Fibroblast of skin of right biceps (primary cell): ENCODE results near the gene IL3RA.

Experiments used
- DNase-seq: peaks from one replicate; pipeline ENCODE4 v3.0.0-alpha.2; 2013

Gene IL3RA

DNA sequence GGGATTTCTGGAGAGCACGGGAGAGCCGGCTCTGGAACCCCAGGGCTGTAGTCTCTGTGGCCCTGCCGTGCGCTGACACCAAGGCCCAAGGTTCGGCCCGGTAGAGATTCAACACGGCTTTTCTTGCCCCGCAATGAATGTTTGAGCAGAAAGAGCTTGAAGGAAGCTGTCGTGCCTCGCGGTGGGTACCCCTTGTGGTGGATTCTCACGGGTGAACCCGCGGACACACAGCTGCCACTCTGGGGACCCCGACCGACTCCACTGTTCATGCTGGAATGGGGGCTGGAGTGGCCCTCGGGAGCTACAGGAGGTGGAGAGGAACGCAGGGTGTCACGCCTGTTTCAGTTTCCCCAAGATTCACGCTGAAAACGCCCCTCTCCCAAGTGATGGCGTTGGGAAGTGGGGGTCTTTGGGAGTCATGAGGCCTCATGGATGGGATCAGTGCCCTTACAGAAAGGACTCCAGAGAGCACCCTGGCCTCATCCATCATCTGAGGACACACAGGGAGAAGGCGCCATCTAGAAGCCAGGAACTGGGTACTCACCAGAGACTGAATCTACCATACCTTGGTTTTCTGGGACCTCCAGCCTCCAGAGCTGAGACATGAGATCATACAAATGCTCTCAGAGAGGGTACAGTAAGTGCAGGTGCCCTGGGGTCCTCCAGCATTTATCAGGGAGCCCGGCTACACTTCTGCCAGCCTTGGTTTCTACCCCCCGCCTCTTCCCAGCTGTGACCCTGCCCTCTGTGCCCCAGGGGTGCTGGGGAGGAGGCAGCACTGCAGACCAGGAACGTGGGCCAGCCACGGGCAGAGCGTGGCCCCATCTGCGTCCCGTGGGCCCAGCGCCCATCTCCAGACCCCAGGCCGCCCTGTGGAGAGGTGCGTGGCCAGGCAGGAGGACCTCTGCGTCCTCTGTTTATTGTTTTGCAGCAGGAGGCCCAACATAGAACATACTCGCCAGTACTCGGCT lies 49.0 kb downstream of the IL3RA start:
- DNase-seq, result no peak

DNA sequence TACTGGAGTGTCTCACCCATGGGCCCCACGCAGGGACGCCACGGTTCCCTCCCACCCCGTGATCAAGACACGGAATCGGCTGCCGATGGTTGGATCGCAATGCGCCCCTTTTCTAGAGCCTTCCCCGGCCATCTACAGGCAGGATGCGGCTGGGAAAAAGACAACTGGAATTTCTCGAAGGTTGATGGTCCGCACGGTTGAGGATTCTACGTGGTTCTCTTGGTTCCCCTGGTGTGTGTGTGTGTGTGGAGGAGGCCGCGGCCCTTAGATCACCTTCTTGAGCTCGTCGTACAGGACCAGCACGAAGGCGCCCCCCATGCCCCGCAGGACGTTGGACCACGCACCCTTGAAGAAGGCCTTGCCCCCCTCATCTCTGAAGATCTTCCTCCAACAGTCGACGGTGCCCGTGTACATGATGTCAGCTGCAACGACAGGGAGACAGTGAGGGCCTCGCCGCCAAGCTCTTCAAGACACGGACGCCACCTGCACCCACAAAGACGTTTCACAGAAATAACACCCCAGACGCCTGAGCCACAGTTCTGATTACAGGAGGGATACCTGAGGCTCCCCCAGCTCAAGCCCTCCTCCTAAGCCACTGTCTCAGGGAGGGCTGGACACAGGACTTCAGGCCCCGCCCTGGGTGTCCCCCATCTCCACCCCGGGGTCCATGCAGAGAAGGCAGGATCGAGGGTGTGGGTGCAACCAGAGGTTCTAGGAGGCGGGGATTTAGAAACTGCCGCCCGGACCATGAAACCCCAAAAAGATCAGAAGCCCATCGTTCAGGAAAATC lies 49.9 kb downstream of the IL3RA start:
- DNase-seq, result no peak

DNA sequence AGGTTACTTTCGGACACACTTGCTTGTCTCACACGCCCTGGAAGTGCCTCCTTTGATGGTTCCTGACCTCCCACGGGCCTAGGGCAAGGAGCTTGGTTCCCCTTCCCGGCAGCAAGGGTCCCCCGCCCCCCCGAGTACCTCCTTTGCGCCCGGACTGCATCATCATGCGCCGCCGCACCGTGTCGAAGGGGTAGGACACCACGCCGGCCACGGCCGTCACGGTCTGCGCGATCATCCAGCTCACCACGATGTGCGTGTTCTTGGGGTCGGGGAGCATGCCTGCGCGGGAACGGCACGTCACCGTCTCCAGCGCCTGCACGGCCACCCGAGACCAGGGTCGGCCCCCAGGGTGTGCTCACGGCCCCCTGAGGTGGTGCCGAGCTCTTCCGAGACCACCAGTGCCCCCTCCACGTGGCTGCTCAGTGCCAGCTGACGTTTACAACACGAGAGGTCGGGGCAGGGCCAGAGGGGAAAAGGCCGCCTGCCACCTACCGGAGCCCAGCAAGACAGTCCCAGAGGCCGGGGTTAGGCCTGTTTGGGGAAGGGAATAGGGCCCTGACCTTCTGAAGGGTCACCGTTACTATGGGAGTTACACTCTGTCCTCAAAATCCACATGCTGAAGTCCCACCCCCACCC lies 50.7 kb downstream of the IL3RA start:
- no peak for DNase-seq

DNA sequence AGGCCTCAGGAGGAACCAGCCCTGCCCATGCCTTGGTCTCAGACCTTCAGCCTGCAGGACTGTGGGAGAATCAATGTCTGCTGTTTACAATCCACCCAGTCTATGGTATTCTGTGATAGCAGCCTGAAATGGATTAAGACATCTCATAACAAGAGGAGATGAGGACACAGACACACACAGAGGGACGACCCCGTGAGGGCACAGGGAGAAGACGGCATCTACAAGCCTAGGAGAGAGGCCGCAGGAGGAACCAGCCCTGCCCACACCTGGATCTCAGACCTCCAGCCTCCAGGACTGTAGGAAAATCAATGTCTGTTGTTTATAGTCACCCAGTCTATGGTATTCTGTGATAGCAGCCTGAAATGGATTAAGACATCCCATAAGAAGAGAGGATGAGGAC lies 52.1 kb downstream of the IL3RA start:
- DNase-seq, result no peak

DNA sequence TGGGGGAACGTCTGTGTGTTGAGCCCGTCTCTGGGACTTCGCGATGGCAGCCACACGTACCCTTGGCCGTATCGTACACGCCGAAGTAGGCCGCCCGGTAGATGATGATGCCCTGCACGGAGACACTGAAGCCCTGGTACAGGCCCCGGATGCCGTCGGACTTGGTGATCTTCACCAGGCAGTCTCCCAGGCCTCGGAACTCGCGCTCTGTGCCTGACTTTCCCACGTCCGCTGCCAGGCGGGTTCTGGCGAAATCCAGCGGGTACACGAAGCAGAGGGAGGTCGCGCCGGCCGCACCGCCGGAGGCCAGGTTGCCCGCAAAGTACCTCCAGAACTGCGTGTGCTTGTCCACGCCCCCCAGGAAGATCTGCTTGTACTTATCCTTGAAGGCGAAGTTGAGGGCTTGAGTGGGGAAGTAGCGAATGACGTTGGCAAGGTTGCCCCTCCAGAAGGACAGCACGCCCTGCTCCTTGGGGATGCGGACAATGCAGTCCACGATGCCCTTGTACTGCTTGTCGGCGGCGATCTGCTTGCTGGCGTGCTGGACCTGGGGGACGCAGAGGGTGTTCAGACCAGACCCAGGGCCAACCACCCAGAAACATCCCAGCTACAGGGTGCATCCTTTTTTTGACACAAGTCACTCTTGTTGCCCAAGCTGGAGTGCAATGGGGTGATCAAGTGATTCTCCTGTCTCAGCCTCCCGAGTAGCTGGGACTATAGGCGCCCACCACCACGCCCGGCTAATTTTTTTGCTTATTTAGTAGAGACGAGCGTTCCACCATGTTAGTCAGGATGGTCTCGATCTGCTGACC lies 52.8 kb downstream of the IL3RA start:
- no peak for DNase-seq

DNA sequence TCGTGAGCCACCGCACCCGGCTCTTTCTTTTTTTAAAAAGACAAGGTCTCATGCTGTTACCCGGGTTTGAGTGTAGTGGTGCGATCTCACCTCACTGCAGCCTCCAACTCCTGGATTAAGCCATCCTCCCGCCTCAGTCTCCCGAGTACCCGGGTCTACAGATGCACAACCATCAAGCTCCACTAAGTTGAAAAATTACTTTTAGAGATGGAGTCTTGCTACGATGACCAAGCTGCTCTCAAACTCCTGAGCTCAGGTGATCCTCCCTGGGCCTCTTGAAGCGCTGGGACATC lies 53.4 kb downstream of the IL3RA start:
- DNase-seq, result no peak

DNA sequence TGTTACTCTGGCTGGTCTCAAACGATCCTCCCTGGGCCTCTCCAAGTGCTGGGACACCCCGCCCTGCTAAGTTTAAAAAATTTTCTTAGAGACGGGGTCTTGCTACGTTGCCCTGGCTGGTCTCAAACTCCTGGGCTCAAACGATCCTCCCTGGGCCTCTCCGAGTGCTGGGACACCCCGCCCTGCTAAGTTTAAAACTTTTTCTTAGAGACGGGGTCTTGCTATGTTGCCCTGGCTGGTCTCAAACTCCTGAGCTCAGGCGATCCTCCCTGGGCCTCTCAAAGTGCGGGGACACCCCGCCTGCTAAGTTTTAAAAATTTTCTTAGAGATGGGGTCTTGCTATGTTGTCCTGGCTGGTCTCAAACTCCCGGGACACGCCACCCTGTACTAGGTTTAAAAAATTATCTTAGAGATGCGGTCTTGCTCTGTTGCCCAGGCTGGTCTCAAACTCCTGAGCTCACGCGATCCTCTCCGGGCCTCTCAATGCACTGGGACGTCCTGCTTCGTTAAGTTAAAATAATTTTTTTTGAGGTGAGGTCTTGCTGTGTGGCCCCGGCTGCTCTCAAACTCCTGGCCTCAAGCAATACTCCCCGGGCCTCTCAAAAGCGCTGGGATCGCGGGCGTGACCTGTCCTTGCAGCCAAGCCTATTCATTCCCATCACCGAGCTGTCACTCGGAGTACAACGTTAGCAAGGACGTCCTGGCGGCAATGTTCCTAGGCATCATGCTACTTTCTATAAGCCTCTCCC lies 54.2 kb downstream of the IL3RA start:
- no peak for DNase-seq

DNA sequence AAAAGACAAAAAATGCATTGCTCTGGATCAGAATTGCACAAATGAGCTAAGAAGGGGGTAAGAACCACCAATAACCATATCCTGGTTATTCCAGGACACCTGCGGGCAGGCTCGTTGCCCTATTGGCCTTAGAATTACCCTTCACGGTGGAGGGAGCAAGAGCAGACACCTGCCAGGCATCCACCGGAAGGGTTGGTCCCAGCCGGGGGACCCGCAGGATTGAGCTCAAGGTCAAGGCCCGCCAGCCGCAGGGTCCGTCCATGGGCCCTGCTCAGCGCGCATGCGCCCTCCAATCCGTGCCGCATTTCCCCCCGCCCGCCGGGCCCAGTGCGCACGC lies 54.8 kb downstream of the IL3RA start:
- no peak for DNase-seq

DNA sequence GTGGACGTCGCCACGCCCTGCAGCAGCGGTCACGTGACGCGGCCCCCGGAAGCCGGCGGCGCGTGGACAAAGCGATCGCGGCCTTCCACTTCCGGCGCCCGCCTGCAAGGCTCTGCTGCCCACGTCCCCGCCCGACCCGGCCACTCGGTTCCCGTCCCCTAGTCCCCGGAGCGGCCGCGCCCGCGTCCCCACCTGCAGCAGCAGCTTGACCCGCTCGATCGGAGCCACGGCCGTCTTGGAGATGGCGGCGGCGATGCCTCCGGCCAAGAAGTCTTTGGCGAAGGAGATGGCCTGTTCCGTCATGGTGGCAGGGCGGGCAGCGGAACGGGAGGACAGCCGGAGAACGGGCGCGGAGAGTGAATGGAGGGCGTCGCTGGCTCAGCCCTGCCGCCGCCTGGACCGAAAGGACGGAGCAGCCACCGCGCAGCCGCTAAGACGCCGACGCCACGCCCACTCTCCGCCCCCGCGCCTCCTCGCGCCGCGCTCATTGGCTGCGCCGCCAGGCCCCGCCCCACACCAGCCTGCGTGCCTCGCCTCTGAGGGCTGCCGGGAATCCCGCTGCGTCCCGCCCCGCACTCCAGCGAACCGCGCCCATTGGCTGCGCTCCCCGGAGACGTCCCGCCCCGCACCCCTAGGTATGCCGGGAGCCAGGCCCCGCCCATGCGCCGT lies 55.3 kb downstream of the IL3RA start, which contains the start of gene SLC25A6:
SLC25A6 (minus strand) TSS at position 407 of the 669 bp plus-strand sequence; CDS start at position 303, 104 bp downstream.
- peak; percentile 98 for DNase-seq

DNA sequence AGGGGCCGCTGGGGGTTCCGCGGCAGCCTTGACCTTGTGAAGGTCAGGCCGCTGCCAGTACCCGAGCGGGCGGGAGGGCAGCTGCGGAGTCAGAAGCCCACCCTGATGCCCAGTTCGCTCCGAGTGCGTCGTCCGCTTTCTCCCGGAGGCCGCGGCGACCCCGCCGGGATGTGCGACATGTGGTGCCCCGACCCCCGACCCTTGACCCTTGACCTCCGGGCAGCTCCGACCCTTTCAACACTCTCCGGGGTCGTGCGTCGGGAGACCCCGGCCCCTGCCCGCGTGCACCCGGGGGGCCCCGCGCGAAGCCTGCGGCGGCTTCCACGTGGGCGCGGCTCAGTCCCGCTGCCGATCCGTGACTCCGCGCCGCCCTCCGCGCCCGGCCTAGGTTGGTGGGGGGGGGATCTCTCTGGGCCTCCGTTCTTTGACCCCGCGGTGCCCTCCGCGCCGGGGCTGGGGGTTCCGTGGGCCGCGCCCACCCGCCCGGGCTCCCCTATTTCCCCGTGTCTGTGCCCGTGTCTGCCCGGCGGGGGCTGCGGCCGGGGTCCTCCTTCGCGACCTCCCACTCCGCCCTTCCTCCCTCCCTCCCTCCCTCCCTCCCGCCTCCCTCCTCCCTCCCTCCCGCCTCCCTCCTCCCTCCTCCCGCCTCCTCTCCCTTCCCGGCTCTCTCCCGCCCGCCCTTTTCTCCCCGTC lies 55.9 kb downstream of the IL3RA start:
- peak; percentile 80 for DNase-seq

DNA sequence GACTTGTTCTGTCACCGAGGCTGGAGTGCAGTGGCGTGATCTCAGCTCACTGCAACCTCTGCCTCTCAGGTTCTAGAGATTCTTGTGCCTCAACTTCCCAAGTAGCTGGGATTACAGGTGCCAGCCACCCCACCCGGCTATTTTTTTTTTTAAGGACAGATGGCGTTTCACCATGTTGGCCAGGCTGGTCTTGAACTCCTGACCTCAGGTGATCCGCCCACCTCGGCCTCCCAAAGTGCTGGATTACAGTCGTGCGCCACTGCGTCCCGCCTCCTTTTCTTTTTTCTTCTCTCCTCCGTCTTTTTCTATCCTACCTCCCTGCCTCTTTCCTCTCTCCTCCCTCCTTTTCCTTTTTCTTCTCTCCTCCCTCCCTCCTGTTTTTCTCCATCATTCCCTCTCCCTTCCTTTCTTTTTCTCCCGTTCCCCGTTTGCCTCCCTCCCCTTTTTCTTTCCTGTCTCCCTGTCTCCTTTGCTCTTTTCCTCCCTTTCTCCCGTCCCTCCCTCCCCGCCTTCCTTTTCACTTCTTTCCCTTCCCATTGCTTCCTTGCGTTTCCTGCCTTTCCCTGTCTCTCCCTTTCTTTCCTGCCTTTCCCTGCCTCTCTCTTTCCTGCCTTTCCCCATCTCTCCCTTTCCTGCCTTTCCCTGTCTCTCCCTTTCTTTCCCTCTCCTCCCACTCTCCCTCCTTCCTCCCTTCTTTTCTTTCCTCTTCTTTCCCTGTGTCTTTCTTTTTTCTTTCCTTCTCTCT lies 57.5 kb downstream of the IL3RA start:
- DNase-seq, result no peak

DNA sequence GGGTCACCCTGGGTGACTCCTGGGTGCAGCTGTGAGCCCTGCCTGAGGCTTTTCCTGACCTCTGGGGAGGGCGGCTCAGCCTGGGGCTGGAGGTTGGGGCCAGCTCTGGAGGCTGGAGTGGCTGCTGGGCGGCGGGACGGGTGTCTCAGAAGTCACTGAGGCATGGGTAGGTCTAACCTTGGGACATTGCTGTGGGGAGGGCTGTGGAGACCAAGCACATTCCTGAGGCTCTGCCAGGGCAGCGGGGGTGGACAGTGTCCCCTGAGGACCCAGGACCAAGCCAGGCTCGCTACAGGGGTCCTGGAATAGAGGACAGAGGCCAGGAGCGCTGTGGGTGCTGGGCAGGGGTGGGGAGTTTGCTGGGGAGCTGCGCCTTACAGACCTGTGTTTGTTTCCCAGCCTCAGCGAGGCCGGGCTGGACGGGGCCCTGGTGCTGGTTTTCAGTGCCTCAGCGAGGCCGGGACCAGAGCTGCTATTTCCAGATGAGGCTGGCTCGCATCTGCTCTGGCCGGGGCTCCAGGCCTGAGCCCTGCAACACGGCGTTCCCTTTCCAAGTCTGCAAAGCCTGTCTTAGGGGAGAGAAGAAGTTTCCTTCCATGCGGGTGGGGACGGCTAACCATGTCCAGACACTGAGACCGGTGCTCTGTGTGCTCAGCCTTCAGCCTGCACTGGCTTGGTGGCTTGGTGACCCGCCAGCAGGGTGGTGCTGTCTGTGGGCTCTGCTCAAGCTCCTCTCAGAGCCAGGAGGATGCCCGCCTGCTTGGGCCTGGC lies 58.3 kb downstream of the IL3RA start:
- no peak for DNase-seq

DNA sequence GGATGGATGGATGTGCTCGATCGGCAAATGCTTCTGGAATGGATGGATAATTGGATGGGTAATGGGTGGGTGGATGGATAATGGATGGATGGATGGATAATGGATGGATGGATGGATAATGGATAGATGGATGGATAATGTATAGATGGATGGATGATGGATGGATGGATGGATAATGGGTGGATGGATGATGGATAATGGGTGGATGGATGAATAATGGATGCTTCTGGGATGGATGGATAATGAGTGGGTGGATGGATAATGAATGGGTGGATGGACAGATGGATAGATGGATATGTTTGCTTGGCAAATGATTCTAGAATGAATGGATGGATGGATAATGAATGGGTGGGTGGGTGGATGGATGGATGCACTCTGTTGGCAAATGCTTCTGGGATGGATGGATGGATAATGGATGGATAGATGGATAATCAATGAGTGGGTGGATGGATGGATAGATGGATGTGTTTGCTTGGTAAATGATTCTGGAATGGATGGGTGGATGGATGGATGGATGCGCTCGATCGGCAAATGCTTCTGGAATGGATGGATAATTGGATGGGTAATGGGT lies 59.1 kb downstream of the IL3RA start:
- DNase-seq, result no peak

DNA sequence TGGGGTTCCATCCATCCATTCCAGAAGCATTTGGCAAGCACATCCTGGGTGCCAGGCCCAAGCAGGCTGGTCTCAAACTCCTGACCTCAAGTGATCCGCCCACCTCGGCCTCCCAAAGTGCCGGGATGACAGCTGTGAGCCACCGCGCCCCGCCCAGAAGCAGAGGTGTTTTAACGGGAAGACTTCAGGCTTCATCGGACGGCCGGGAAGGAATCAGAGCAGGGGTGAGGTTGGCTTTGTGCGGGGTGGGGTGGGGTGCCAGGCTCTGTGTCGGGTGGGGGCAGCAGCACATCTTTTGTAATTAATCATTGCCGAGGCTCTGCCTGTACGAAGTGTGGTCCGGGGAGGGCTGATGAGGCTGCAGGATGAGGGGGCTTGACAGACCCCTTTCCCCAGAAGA lies 60.4 kb downstream of the IL3RA start:
- DNase-seq, result no peak

DNA sequence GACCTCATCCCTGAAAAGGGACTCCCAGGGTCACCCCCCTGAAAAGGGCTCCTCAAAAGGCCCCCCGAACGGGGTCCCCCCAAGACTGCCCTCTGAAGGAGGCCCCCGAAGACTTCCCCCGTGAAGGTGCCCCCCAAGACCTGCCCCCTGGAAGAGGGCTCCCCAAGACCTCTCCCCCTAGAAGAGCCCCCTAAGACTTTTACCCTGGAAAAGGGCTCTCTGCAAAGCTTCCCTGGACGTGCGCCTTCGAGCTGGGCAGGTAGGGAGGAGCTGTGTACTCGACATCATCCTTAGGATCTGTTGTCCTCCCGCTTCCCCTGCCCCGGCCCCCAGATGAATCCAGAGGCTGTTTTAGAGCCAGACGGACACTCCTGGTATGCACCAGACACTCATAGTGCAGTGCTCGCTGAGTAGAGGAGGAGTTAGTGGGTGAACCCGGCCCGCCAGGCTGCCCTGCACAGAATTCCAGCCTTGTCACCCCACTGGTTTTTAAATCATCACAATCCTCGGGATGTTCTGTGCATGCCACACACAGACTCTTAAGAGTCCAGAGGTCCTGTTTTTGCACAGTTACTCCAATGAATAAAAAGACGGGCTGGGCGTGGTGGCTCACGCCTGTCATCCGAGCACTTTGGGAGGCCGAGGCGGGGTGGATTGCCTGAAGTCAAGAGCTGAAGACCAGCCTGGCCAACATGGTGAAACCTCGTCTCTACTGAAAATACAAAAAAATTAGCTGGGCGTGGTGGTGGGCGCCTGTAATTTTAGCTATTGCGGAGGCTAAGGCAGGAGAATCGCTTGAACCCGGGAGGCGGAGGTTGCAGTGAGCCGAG lies 61.1 kb downstream of the IL3RA start:
- no peak for DNase-seq

DNA sequence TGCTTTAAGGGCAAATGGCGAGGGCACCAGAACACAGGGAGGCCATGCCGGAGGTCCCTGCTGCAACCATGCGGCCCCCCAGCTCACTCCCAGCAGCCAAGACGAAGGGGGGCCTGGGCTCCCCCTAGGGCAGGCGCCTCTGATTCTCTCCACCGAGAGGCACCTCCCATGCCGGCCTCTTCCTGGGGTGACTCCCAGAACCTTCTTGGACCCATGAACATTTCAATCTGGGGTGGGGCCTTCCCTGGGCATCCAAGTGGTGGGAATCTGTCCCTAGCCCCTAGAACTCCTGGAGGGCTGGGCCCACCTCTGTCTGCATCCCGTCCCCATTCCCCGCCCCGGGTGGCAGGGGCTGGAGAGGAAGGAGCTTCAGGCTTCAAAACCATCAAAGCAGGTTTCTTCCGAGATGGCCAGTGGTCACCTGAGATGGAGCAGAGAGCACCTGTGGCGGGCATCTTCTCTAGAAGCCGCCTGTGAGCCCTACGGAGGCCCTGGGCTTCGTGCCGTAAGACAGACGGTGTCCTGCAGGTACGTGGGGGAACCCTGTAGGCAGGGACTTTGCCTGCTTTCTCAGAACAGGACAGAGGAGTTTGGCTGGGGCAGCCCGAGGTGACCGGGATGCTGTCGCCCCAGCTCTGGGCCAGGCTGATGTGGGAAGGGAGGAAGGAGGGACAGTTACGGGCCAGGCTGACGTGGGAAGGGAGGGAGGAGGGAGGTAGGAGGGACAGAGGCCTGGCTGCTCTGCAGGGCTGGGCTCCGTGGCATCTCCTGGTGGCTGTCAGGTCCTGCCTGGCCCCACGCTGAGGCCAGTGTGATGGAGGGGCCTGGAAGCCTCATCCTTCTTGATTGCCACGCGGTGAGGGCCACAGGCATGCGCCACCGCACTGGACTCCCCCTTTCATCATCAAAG lies 62.1 kb downstream of the IL3RA start:
- DNase-seq, result no peak

DNA sequence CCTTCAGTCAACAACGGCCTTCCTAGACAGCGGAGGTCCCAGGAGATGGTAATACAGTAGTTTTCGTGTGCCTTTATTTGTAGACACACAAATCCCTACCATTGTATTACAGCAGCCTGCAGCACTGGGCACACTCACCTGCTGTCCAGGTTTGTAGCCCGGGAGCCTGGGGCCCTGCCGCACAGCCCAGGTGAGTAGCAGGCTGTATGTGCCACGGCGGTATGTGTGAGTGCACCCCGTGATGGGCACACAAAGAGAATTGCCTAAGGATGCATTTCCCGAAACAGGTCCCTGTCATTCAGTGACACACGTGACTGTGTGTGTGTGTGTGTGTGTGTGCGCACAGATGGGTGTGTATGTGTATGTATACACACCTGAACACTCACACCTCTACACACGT lies 63.5 kb downstream of the IL3RA start:
- DNase-seq, result no peak
